Psoas muscle (tissue), 8 donors: ENCODE data around the gene HLA-G. TPM values are rescaled to one million over a fixed set of nuclear protein-coding genes. Genes with fewer than 3 reads are reported as not detected.

ENCODE experiments used
- ATAC-seq, 4 donors: fragments of 200-7000 bp; cut with Tn5 transposase; one replicate each; pipeline ENCODE4 v1.9.1; 2020; ENCODE audit warnings: moderate library complexity in 3 of 4, mild to moderate bottlenecking in 2 of 4
- DNase-seq, 2 donors: peaks; one replicate each; pipeline ENCODE4 v3.0.0-alpha.2; 2020
- H3K27ac ChIP-seq: fragments of 200-600 bp; one replicate; pipeline ENCODE4 v1.8.0; 2022
- H3K27me3 ChIP-seq, 3 donors: fragments of 200-600 bp in 1 of 3; one replicate each; pipeline versions ENCODE4 v1.6.1 to v1.8.0; 2013 to 2022; ENCODE audit warnings: low read length in 2 of 3, mild to moderate bottlenecking in 2 of 3, moderate library complexity in 1 of 3; ENCODE audit not compliant: insufficient read depth in 3 of 3
- H3K36me3 ChIP-seq, 2 donors: fragments of 200-600 bp in 1 of 2; one replicate each; pipeline versions ENCODE4 v1.6.1 to v1.8.0; 2013 to 2022; ENCODE audit warnings: low read depth in 1 of 2, mild to moderate bottlenecking in 1 of 2, moderate library complexity in 1 of 2; ENCODE audit not compliant: insufficient read depth in 1 of 2
- H3K4me1 ChIP-seq: fragments of 200-600 bp; one replicate; pipeline ENCODE4 v1.8.0; 2022
- H3K4me3 ChIP-seq: fragments of 200-600 bp; one replicate; pipeline ENCODE4 v1.8.0; 2022; ENCODE audit warnings: mild to moderate bottlenecking
- H3K9me3 ChIP-seq: fragments of 200-600 bp; one replicate; pipeline ENCODE4 v1.8.0; 2022
- WGBS, 3 donors: extraction: QIAGEN DNeasy Blood & Tissue Kit; methylation state at CpG; one replicate each; pipeline versions ENCODE4 v1.1.6 to v1.1.7; 2013; 5-methylcytosine and 5-hydroxymethylcytosine counted together
- intact Hi-C, 2 donors: fragments of 100-400 bp; cut with DNase I; formaldehyde crosslinking; loops; one replicate each; pipeline versions ENCODE4 v1.11.0 to v1.14.2; 2022
- polyA plus RNA-seq, 3 donors: library from polyadenylated mRNA; stranded (reverse); fragments of 200-250 nt; gene quantifications; one replicate each; pipeline ENCODE4 v1.2.3, GENCODE V29; 2013
- total RNA-seq, 4 donors: library from RNA; stranded (reverse); fragmentation: NEBNext Ultra II Directional in 2 of 4; extraction: Animal tissue kit (Norgen Biotek cat#: 25700) in 2 of 4; gene quantifications; one replicate each; pipeline versions ENCODE4 v1.2.1 to v1.2.4, GENCODE V29; 2021 to 2023
- TF ChIP-seq, protein P1 (sequence below): fragments of 200-600 bp; IDR thresholded peaks from one replicate; pipeline ENCODE4 v1.8.0; 2022; ENCODE audit warnings: antibody characterized with exemption
- donor health status: healthy with polysubstance abuse.
- donor health status: DM: no; HTN: no; CAD: no; lungs with moderate emphysema.
- donor health status: Bipolar disorder and iron deficiency.
- donor health status: healthy.
- donor health status: DM: yes; HTN: yes; CAD: no.
- donor health status: DM: no; HTN: no; CAD: no.
- donor health status: DM: no; HTN: no; CAD: no.
- donor health status: DM: yes; HTN: yes; CAD: no.

HLA-G gene
- total and polyA plus RNA-seq, 7 donors, result 0.15 to 0.42 TPM; not detected in 5

DNA sequence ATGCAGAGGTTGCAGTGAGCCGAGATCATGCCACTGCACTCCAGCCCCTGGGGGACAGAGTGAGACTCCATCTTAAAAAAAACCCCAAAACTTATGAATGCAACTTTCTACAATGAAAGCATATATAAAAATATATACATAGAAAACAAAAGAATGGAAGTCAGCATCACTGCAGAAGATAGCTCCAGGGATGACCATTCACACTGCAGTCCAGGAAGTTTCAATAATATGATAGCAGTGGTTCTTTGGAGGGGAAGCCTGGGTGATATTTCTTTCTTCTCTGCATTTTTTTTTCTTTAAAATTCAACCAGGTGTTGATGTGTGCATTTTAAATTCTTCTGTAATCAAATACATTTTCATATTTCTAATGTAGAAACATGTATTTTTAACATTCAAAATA, 12.3 kb downstream of the HLA-G start:
- Histone ChIP-seq H3K4me1 (no peaks in the 10 kb centered on the region), H3K4me3 (no peak overlapping the region), H3K9me3 (no peaks in the 10 kb centered on the region), H3K27me3 (peaks cover 0 to 47% (median 3%) of the 10 kb centered on the region in 3 donors), H3K27ac (no peak overlapping the region), H3K36me3 (no peaks in the 10 kb centered on the region)
- TF ChIP-seq, protein P1, sequence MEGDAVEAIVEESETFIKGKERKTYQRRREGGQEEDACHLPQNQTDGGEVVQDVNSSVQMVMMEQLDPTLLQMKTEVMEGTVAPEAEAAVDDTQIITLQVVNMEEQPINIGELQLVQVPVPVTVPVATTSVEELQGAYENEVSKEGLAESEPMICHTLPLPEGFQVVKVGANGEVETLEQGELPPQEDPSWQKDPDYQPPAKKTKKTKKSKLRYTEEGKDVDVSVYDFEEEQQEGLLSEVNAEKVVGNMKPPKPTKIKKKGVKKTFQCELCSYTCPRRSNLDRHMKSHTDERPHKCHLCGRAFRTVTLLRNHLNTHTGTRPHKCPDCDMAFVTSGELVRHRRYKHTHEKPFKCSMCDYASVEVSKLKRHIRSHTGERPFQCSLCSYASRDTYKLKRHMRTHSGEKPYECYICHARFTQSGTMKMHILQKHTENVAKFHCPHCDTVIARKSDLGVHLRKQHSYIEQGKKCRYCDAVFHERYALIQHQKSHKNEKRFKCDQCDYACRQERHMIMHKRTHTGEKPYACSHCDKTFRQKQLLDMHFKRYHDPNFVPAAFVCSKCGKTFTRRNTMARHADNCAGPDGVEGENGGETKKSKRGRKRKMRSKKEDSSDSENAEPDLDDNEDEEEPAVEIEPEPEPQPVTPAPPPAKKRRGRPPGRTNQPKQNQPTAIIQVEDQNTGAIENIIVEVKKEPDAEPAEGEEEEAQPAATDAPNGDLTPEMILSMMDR, result no peak
- DNase-seq (no peak), ATAC-seq (no peak)
- 43 to 81% (median 67%) methylated on average over 1 of the region's 1 CpG for WGBS, 3 donors
- intact Hi-C loops, result loop anchor here (5.0 to 10.0 kb wide), 3 partner anchors 103 to 295 kb away; partner anchors contain the start of gene TRIM40 (in 1 of the 2)

DNA sequence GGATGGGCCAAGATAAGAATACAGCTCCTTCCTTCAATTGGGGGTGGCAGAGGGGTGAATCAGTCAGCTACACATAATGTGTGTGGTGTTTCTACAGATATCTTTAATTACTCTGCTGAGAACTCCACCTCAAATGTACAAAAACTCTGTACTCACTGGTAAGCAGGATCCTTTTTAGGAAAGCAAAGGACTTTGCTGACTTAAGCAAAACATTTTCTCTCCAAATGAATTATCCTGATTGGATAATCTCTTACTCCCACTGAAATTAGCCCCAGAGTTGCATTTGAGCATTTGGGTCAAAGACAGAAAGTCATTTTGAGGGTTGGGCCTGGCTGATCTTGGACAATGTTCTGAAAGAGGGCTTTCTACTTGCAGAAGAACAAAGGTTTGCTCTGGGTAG, 13.4 kb downstream of the HLA-G start:
- ATAC-seq (no peak), DNase-seq (no peak)
- Histone ChIP-seq H3K27ac (no peak overlapping the region), H3K27me3 (peaks cover 0 to 40% (median 3%) of the 10 kb centered on the region in 3 donors), H3K36me3 (no peaks in the 10 kb centered on the region), H3K4me1 (no peaks in the 10 kb centered on the region), H3K9me3 (no peaks in the 10 kb centered on the region), H3K4me3 (no peak overlapping the region)
- TF ChIP-seq, protein P1, result no peak
- intact Hi-C loops, result loop anchor here in 1 of 2 donors (10.0 kb wide), 1 partner anchor 294 kb away; the partner anchor contains the start of gene TRIM40

DNA sequence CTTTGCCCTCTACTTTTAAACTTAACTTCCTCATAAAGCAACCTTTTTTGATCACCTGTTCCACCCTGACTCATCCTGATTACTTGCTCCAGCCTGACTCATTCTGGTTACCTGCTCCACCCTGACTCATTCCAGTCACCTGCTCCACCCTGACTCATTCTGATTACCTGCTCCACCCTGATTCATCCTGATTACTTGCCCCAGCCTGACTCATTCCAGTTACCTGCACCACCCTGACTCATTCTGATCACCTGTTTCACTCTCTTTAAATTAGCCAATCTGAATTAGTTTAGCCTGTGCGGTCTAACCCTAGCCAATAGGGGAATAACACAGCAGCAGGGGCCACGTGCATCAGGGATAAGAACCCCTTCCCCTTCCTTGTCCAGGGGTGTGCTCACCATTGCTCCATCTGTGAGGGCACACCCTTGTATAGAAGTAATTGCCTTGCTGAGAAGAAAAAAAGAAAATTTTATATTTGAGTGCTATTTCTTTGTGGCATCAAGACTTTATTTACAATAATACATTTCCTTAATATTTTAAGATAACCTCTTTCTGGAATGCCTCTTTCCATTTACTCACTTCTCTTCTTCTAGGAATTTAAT, 17.9 kb downstream of the HLA-G start:
- TF ChIP-seq, protein P1, result no peak
- intact Hi-C loops, result loop anchor here in 1 of 2 donors (10.0 kb wide), 1 partner anchor 289 kb away; the partner anchor contains the start of gene TRIM40

DNA sequence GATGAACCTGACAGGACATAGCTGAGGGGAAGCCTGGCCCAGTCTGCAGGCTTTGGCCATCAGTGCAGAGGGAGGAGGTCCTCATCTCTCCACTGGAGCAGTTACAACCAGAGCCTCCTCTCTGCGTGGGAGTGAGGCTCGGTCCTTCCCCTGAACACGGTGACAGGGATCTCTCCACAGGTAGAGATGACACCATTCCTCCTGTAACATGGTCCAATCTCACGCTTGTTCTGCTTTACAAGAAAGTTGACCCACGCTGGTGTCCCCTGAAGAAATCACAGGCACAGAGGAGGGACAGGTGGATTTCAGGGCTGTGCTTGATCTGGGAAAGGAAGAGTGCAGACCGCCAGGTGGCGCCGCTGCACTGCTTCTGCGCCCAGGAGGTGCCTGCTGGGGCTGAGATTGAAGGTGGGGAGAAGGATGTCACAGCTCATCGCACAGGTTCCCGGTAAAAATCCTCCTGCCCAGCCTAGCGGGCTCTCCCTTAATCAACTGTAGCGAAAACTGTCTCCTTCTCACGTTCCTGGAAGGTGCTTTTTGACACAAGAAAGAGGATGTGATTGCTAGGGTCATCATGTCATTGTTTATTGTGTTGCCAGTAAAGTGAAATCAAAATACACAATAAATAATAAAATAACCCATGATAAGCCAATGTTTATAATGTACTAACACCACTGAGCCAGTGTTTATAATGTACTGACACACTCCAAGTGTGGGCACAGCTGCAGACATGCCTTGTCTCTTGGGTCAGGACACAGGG, 20.4 kb downstream of the HLA-G start:
- Histone ChIP-seq H3K4me3 (no peak overlapping the region), H3K4me1 (no peaks in the 10 kb centered on the region), H3K27ac (no peak overlapping the region), H3K36me3 (no peaks in the 10 kb centered on the region), H3K27me3 (peaks cover 2 to 54% (median 5%) of the 10 kb centered on the region in 3 donors), H3K9me3 (no peaks in the 10 kb centered on the region)
- DNase-seq (peak; percentile 78 to 87), ATAC-seq (peak; percentile 91 to 99 (median 95))
- WGBS, 3 donors, result 8 to 11% (median 9%) methylated on average over 14 of the region's 14 CpGs
- TF ChIP-seq, protein P1, result peak; percentile 99
- intact Hi-C loops, result loop anchor here (1.0 to 10.0 kb wide), 3 partner anchors 165 to 287 kb away; partner anchors contain the start of gene TRIM40 (in 1 of the 2)

More for the DNA sequence above, 17.9 kb downstream of the HLA-G start:
- no peak overlapping the region for H3K27ac ChIP-seq
- WGBS, 3 donors, result 45 to 72% (median 67%) methylated on average over 2 of the region's 2 CpGs
- no peak for ATAC-seq
- H3K4me3 ChIP-seq, result no peak overlapping the region
- H3K4me1 ChIP-seq, result no peaks in the 10 kb centered on the region
- no peaks in the 10 kb centered on the region for H3K9me3 ChIP-seq
- DNase-seq, result no peak
- H3K27me3 ChIP-seq, result peaks cover 2 to 55% (median 5%) of the 10 kb centered on the region in 3 donors
- no peaks in the 10 kb centered on the region for H3K36me3 ChIP-seq
